CD4-positive, alpha-beta T cell treated with Interferon alpha-2 for 1 hour (primary cell): ENCODE measurements around the gene CLNK.

Experiments
- DNase-seq, 2 donors: peaks; one replicate each; pipeline ENCODE4 v3.0.0-alpha.2; 2020 to 2022

Gene CLNK, protein sequence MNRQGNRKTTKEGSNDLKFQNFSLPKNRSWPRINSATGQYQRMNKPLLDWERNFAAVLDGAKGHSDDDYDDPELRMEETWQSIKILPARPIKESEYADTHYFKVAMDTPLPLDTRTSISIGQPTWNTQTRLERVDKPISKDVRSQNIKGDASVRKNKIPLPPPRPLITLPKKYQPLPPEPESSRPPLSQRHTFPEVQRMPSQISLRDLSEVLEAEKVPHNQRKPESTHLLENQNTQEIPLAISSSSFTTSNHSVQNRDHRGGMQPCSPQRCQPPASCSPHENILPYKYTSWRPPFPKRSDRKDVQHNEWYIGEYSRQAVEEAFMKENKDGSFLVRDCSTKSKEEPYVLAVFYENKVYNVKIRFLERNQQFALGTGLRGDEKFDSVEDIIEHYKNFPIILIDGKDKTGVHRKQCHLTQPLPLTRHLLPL

DNA sequence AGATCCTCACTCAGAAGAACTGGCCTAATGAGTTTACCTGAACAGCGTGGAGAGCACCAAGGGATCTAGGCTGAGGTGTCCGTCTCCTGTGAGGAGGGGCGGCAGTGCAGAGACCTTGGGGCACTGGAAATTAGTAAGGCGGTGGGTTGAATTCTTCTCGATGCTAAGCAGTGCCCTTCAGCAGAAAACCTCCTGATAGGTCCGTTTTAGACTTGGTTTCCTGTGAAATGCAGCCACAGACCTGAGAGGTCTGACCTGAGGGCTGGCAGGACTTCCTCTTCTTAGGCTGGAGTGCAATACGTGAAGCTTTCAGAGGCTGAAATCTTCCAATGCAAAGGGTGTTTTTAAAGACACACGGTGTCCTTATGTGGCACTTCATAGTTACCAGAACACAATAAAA is at the start of gene CLNK:
TSS of gene CLNK (minus strand) at position 138 of the 400 bp plus-strand sequence. CDS start 16,899 bp downstream, outside the sequence.
- peak in 1 of 2 donors; percentile 18 for DNase-seq

GRCh38 chr4:10733481-10734062 is 49.0 kb upstream of the CLNK start:
- DNase-seq = no peak

- no peak for DNase-seq
Observed at GRCh38 chr4:10732914-10733415, 48.4 kb upstream of the CLNK start.

DNA sequence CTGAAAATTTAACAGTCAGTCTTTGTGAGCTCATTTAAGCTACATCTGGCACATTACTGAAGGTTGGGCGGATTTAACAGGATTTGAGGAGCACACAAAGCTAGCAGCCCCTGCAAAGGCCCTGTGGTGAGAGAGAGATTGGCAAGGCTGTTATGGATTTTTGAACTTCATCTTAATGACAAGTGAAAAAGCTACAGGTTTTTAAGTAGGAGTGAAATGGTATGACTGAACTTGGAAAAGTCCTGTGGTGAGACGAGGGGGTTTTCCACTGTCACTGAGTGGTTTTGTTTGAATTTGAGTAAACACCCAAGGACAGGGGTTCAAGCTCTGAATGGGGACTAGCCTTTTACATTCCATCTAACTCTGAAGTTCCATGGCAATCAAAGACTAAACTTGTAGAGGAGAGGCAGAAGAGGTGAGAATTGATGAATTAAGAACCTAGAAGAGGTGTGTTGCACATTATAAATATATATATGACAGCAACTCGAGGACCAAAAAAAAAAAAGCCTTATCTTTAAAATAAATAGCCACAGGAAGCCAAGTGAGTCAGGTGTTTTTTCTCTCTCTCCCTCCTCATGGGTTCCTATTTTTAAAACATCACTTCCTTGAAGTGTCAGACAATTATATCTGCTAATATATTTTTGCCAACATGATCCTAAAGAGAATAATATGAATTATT is 47.8 kb upstream of the CLNK start:
- no peak for DNase-seq

DNA sequence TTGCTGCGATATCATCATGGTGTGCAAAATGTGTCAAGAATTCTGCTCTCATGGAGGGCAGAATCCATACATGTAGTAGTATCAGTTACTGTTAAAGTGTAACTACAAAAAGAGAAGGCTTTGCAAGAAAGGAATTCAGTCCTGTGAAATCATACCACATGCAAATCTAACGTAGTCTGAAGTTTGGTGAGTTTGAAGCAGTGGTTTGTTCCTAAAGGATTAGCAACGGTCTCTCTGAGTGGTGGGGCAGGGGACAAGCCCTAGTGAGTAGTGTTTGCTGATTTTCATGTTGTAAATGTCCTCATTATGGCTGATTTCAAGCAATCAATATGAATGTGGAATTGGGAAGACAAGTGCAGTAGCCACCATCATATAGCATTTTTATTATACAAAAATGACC is 47.1 kb upstream of the CLNK start:
- no peak for DNase-seq

- DNase-seq = no peak
Observed at GRCh38 chr4:10731162-10731561, 46.6 kb upstream of the CLNK start.

DNA sequence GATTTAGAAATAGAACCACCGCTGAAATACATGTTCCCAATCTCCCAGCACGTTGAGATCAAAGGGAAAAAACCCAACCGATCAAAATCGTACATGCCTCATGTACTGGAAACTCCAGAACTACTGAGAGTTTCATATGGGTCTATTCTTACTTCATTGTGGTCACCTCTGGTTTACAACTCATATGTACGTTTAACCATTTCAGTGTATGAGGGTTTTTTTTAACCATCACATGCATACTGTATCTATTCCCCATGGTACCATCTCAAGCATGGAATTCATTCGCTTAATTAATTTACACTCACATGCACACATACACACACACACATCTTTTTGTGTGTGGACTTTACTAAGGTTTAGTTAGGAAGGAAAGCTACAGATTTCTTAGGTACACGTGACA is 46.0 kb upstream of the CLNK start:
- DNase-seq = no peak

DNA sequence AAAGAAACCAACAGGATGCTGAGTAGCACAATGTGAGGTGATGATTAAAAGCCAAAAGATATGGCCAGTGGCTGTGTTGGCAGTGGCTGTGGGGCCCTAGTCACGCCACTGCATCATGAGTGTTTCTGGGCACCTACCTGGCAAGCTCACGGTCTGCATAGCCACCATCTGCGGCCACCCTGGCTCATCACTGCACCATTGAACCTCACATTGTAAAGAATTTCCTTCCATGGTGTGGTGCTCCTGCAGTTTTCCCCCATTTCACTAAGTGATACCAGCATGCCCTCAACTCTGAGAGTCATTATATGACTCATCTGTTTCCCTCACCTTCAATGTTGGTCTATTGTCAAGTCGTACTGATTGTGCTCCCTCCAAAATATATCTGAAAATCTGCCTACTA is 45.5 kb upstream of the CLNK start:
- no peak for DNase-seq

DNA sequence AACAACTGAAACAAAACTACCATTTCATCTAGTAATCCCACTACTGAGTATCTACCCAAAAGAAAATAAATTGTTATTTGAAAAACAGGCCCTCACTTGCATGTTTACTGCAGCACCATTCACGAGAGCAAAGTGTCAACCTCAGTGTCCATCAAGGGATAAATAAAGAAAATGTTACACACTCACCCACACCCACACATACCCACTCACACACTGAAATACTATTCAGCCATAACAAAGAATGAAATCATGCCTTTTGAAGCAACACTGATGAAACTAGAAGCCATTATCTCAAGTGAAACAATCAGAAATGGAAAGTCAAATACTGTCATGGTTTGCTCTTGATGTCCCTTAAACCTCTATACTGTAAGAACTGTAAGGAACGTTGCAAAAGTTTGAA is 44.8 kb upstream of the CLNK start:
- no peak for DNase-seq

GRCh38 chr4:10728016-10728415 is 43.4 kb upstream of the CLNK start:
- DNase-seq = no peak

DNA sequence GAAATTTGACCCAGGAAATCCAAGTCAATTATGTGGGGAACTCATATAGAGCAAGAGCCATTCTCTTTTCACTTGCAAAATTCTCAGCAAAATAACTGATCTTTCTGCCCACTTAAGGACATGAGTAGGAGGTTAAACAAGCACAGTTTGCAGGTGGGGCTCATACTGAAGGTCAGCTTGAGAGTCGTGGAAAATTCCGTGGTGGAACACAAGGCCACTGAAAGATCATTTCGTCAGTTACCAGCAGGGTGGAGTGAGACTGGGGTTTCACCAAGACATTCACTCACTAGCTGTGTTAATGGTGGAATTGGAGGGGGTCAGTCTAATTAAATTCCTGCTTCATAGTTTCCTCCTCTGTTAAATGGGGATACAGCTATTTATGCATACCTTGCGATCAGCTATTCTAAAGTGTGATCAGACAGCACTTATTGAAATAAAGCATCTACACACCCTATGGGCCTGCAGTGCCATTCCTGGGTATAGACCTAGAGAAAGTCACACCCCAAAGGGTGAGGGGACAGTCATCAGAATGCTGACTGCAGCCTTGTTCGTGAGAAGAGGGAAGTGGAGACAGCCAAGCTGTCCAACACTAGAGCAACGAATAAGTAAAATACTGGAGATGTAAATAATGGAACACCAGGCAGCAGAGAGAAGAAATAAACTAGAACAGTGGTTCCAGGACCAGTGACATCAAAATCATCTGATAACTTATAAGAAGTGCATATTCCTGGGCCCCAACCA is 42.7 kb upstream of the CLNK start:
- no peak for DNase-seq

GRCh38 chr4:10722957-10723356 is 38.4 kb upstream of the CLNK start:
- peak in 1 of 2 donors; percentile 31 for DNase-seq

DNA sequence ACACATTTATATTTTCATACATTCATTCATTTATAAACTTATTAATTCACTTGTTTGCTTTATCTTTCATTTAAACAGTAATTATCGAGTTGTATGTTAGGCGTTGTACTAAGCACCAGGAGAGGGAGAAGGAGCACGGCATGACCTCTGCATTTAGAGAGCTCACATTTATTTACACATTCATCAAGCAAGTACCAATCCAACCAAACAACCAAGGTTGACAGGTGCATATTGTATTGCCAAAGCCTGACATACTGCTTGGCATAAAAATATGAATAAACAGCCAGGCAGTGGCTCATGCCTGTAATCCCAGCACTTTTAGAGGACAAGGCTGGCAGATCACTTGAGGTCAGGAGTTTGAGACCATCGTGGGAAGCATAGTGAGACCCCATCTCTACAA is 37.0 kb upstream of the CLNK start:
- no peak for DNase-seq

- DNase-seq = no peak
Observed at GRCh38 chr4:10716163-10716562, 31.6 kb upstream of the CLNK start.

- DNase-seq = no peak
Observed at GRCh38 chr4:10715696-10716095, 31.1 kb upstream of the CLNK start.

DNA sequence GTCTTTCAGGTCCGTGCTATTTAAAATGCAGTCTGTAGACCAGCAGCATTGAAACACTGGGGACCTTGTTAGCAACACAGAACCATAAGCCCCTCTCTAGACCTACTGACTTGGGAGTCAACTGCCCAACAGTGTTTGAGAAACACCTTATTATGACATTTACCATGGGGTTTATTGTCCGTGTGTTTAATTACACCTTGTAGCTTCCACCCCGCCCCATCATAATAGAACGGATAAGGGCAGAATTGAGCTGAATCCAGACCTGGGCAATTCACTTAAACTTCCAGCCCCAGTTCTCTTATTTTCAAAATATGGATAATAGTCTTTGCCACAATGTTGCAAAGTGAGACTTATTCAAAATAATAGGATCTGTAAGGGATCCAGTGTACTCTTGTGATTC is 30.6 kb upstream of the CLNK start:
- no peak for DNase-seq

GRCh38 chr4:10713591-10713990 is 29.0 kb upstream of the CLNK start:
- DNase-seq = no peak

DNA sequence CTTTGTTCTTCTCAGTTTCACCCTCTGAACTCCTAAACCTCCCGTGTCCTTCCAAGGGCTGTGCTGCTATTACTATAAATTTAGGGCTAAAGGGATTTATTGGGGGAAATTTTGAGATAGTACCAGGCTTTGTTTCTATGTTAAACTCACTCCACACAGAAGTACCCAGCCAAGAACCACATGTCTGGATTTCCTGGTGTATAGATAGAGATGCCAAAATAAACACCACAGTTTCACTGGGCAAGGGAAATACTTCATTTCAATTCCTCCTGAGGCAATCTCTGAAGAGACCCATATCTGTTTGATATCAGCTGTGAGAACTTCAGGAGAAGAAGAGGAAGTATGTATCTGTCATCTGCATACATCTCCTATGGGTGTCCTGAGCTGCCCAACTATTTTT is 21.7 kb upstream of the CLNK start:
- no peak for DNase-seq

DNA sequence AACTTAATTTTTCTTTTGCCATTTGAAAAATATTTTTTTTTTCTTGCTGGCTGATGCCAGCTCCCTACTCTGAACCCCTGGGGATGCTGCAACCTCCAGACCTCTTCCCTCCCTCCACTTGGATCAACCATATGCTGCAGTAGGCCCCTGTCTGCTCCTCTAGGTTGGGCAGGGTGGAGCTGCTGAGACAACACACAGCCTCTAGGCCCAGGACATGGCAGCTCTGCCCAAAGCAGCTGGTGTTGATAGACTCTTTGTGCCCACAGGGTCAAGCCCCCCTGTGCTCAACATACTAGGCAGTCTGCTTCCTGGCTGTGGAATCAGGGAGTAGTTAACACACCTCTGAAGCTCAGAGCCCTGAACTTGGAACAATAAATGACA is 19.9 kb upstream of the CLNK start:
- DNase-seq = no peak

DNA sequence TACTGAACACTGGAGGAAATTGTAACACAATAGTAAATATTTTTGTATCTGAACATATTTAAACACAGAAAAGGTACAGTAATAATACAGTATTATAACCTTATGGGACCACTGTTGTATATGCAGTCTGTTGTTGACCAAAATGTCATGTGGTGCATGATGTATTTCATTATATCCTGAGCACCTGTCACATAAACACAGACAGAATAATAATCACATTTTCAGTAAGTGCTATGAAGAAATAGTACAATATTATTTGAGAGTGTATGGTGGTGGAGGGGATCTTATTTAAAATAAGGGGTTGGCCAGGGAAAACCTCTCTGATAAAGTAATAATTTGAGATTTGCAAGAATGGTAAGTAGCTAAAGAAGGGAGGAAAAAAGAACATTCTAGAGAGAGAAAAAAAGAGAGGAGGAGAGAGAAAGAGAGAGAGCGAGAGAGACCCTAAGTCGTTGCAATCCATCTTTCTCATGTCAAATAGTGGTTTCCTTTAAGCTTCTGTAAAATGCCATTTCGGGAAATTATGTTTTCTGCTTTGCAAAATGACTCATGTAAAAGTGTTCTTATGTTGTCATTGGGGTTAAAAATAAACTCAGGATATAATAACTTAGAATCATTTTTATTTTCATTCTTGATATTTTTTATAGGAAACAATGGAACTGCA is 19.3 kb upstream of the CLNK start:
- DNase-seq = no peak

DNA sequence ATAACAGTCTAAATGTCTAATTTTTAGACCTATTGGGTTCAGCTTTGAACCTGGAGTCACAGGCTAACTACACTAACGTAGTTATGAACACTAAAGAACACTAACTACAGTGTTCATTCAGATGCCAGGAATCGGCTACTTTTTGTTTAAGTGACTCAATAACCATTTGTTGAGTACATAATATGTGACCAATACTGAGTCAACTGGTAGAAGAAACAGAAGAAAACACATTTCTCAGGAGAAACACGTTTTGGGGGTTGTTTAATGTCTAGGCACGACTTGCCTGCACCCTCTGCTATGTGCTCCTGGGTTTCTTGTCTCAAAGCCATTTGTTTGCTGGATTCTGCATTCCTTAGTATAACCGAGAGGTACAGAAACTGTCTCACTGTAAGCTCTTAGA is 18.6 kb upstream of the CLNK start:
- DNase-seq = no peak

DNA sequence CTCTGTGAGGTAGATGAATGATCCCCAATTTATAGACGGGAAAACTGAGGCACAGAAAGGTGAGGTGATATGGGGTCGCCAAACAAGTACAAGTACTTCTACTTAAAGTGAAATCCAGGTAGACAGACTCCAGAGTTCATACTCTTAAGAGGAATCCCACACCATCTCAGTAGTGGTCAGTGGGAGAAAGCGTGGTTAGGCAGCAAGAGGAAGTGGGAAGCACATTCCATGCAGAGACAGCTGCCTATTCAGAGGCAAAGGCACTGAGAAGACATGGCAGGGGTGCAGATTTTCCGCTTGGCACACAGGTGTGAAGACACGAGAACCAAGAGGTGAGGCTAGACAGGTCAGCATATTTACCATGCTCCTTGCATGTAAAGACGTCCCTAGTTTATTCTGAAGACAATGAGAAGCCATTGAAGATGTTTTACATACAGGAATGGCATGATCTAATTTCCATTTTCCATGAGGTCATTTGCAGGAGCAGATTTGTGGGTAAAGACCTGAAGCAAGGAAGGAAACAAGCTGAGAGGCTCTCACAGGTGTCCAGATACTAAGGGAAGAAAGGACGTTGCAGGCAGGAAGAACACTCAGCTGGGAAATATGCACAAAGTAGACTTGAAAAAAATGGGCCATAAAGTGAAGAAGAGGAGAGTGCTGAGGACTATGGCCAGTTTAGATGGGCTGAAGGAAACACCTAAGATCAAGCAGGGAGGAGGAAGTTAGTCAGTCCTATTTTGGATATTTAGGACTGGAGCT is 17.3 kb upstream of the CLNK start:
- no peak for DNase-seq
